Measurements from ENCODE around the gene NDEL1.

The NDEL1 gene

DNA sequence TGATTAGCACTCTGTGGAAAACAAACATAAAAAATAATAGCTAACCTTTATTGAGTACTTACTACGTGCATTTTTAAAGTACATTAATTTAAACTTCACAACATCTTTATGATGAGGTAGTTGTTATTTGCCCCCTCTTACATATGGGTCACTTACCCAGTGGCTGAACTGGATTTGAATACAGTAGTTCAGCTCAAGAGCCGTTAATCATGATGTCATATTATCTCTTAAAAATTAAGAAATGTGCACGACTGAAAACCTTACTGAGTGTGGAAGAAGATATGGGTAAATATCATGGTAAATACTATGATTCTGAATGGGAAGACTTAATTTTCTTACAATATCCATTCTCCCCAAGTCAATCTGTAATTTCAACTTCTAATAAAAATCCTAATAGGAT, 17.6 kb downstream of the NDEL1 start:
- no peak for DNase-seq (ENCODE audit: extremely low read depth in 1 of 2, low read depth in 1 of 2)

DNA sequence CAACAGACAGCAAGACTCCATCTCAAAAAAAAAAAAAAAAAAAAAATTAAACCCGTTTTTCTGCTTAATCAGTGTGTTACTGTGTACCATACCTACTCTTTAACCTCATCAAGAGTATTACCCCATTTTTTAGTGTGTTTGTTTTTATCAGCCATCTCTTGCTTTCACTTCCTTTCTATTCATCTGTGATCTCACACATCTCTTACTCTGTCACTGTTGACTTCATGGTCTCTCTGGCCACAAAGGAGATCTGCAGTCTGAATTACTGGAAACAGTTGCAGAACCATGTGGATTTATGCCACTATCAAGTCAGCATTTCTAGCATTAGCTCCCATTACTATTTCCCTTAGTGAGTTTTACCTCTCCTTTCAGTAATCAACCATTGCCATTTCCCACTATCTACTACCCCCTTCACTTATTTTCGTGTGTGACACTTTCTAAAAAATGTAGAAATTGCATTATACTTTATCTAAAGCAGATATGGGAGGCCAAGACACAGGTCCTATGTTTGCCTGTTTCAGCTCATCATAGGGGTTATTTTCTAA, 20.1 kb downstream of the NDEL1 start:
- no peak for DNase-seq (ENCODE audit: extremely low read depth in 1 of 2, low read depth in 1 of 2)

DNA sequence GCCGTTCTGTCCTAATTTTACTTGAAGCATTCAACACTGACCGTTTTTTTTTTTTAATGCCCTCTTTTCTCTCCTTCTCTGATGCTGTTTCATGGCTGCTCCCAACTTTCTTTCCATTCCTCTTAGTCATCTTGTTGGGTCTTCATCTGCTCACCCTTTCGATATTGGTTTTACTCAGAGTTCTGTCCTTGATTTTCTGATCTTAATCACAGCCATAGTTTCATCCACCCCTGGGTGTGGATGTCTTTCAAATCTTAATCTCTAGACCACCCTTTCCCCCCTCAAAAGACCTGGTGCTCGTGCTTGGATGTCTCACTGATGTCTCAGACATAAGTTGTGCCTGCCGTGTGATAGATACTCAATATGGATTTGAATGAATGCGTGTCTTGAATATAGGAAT, 22.4 kb downstream of the NDEL1 start:
- DNase-seq (ENCODE audit: extremely low read depth in 1 of 2, low read depth in 1 of 2) = no peak

GRCh38 chr17:8459107-8459506, 23.4 kb downstream of the NDEL1 start:
- DNase-seq (ENCODE audit: extremely low read depth in 1 of 2, low read depth in 1 of 2) = no peak

DNA sequence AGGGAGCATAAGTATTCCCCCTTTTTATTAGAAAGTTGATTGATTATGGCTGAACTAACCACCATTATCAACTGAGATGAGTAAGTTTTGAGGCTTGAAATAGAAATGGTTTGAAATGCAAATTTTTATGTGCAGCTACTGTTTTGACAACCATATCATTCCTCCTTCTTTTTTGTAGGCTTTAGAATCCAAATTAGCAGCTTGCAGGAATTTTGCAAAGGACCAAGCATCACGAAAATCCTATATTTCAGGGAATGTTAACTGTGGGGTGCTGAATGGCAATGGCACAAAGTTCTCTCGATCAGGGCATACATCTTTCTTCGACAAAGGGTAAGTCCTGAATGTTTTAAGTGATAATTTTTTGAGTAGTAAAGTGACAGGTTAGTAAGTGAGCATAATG, 24.1 kb downstream of the NDEL1 start:
- DNase-seq (ENCODE audit: extremely low read depth in 1 of 2, low read depth in 1 of 2) = no peak

DNA sequence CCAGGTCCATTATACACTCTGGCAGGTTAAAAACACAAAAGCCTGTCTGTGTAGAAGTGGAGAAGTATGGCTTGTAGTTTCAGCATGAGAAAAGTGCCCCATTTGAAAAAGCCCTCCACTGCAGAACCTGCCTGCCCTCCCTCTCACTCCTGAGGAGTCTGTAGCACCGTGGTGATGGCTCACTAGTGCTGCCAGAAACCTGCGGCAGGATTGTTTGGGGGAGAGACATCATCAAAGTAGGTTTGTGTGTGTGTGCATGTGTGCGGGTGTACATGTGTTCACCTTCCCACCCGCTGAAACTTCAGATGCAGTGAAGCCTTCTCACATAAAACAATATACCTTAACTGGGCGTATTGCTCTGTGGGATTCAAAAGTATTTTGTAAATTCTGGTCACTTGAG, 26.9 kb downstream of the NDEL1 start:
- no peak for DNase-seq (ENCODE audit: extremely low read depth in 1 of 2, low read depth in 1 of 2)

- DNase-seq (ENCODE audit: extremely low read depth in 1 of 2, low read depth in 1 of 2) = no peak
Measured at GRCh38 chr17:8463099-8463498, 27.4 kb downstream of the NDEL1 start.

DNA sequence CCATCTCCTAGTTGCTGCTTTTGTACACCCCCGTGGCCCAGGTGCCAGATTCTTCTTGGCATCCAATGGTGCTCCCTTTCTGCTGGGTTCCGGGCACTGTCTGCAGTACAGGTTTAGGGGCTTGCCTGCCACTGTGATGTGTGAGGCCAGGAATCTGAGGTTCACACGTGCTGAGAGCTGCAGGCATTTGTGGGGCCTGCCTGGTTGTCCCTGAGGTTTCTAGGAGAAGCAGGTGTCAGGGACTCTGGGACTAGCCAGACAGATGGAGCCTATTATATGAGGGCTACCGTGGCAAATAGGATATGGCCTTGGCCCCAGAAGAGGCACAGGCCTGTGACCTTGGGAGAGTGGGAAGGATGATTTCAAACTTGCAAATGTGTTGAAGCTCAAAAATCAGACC, 29.3 kb downstream of the NDEL1 start:
- DNase-seq (ENCODE audit: extremely low read depth in 1 of 2, low read depth in 1 of 2) = no peak

- DNase-seq (ENCODE audit: extremely low read depth in 1 of 2, low read depth in 1 of 2) = no peak
Measured at GRCh38 chr17:8465356-8465755, 29.7 kb downstream of the NDEL1 start.

DNA sequence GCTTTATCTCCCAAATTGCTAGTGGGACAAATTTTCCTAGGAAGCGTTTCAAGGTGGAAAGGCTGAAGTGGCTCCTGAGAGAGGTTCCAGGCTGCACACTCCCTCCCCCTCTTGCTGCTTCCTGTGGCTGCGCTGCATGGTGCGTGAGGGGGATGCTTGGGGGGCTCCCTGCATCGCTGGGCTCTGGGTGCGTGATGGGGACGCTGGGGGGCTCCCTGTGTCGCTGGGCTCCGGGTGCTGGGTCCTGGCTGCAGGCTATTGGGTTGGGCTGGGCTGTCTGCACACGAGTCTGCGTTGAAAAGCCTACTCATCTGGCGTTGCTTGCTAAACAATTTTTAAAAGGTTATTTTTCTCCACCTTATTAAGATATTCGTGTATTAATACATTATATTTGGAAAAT, 30.1 kb downstream of the NDEL1 start:
- no peak for DNase-seq (ENCODE audit: extremely low read depth in 1 of 2, low read depth in 1 of 2)

GRCh38 chr17:8466456-8466855, 30.8 kb downstream of the NDEL1 start:
- no peak for DNase-seq (ENCODE audit: extremely low read depth in 1 of 2, low read depth in 1 of 2)

DNA sequence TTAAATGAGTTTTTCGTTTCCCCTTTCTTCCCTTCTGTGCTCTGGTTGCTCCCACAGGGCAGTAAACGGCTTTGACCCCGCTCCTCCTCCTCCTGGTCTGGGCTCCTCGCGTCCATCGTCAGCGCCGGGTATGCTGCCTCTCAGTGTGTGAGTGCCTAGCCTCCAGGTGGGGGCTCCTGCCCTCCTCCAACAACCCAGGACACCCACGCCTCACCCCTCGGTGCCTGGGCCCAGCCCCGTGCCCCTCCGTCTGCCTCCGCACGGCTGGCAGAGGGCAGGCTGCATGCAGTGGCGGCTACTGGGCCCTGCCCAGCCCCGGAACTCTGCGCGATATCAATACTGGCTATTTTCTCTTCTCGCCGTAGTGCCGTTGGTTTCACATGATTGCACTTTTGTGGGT, 31.2 kb downstream of the NDEL1 start:
- no peak for DNase-seq (ENCODE audit: extremely low read depth in 1 of 2, low read depth in 1 of 2)

DNA sequence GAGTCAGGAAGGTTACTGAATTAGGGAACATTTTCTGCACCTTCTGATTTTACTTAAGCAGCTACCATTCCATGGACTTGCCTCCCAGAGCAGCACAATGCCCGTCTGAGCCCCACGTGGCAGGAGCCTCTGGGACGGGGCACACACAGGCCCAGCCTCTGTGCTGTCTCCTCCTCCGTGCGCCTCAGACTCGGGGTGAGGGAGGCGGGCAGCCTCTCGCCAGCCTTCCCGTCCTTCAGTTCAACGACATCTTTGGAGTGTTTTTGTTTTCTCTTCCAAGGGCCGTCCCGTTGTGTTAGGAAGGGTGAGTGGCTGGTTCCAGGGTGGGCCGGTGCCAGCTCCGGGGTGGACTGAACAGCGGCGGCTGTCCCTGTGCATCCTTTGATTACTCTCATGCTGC, 31.8 kb downstream of the NDEL1 start:
- DNase-seq (ENCODE audit: extremely low read depth in 1 of 2, low read depth in 1 of 2) = no peak

- no peak for DNase-seq (ENCODE audit: extremely low read depth in 1 of 2, low read depth in 1 of 2)
Measured at GRCh38 chr17:8468127-8468526, 32.4 kb downstream of the NDEL1 start.

- no peak for DNase-seq (ENCODE audit: extremely low read depth in 1 of 2, low read depth in 1 of 2)
Measured at GRCh38 chr17:8468980-8469379, 33.3 kb downstream of the NDEL1 start.

DNA sequence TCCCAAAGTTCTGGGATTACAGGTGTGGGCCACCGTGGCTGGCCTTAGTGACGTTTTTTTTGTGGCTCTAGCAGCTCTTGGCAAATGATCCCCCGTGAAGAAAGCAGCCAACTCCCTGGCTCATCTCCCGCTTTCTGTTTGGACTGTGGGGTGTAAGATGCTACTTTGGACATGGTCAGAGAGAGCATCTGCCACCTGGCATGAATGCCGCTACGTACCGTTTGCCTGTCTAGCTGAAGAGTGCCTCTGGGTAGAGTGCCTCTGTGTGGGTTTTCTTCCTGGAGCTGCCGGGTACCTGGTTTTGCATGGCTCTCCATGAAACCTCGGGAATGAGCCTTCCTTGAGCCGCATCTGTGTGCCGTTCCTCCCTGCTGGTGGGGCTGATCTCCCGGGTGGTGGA, 34.3 kb downstream of the NDEL1 start:
- no peak for DNase-seq (ENCODE audit: extremely low read depth in 1 of 2, low read depth in 1 of 2)

- DNase-seq (ENCODE audit: extremely low read depth in 1 of 2, low read depth in 1 of 2) = no peak
Measured at GRCh38 chr17:8470447-8471047, 34.9 kb downstream of the NDEL1 start.

DNA sequence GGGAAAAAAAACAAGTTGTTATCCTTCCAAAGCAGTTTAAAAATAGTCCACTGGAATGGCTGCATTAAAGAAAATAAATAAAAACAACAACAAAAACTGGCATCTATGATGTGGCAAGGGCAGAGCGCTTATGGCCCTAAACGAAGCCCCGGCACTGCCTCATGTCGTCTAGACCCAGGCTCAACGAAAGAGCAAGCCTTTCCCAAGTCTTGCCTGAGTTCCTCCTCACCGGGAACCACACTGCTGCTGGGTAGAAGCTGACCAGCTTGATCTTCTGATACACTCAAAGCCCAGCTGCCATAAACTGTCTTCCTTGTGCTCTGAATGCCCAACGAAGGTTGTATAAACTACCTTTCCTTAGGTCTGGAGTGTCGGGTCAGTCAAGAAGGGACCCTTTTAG, 37.0 kb downstream of the NDEL1 start:
- DNase-seq (ENCODE audit: extremely low read depth in 1 of 2, low read depth in 1 of 2) = no peak

GRCh38 chr17:8473451-8474192, 37.9 kb downstream of the NDEL1 start:
- DNase-seq (ENCODE audit: extremely low read depth in 1 of 2, low read depth in 1 of 2) = no peak

DNA sequence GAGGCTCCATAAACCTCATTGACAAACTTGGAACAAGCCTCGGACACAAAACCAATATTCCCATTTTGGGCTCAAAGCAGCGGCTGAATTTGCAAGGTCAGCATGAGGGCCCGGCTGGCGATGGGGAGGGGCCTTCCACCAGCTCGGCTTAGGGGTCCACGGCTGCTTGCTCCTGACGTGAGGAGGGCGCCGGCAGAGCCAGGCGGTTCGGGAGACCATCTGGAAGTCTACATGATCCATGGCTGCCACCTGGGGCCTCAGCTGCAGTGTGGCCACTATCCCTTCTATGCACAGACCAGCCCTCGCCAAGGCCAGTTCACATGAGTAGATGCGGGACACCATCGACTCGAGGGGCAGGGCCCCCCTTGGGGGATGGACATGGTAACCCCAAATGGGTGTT, 39.1 kb downstream of the NDEL1 start:
- DNase-seq (ENCODE audit: extremely low read depth in 1 of 2, low read depth in 1 of 2) = no peak

GRCh38 chr17:8475227-8475626, 39.5 kb downstream of the NDEL1 start:
- DNase-seq (ENCODE audit: extremely low read depth in 1 of 2, low read depth in 1 of 2) = no peak

DNA sequence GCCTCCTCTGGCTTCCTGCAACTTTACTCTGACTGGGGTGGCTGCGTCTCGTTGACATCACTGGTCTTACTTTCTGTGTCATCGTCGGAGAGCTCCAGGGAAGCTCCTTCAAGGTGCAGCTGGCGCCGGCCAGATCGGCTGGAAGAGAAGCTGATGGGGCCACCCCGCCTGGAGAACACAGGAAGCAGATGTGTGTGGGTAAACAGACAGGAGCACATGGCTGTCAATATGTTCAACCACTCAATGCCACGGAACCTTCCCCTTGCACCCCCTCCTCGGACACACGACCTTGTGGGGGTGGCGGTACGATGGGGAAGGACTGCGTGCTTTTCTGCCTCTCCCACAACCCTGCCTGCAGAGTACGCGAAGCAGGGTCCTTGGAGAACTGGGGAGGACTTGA, 40.1 kb downstream of the NDEL1 start:
- no peak for DNase-seq (ENCODE audit: extremely low read depth in 1 of 2, low read depth in 1 of 2)

- no peak for DNase-seq (ENCODE audit: extremely low read depth in 1 of 2, low read depth in 1 of 2)
Measured at GRCh38 chr17:8476741-8477140, 41.1 kb downstream of the NDEL1 start.
